Measurements from ENCODE around the gene ADK. TPM values are rescaled to one million over a fixed set of nuclear protein-coding genes. Genes with fewer than 3 reads are reported as not detected.
A peak's percentile ranks its signal among the peaks of the same experiment; 100 is the strongest.
"Not testable (repeated sequence)": the region's sequence is repeated elsewhere in the genome, so short reads cannot be mapped to it uniquely, and the experiment has no call there.

ADK gene
- total and polyA plus RNA-seq, 8 donors: 44.8 to 68.6 (median 57.5) TPM

DNA sequence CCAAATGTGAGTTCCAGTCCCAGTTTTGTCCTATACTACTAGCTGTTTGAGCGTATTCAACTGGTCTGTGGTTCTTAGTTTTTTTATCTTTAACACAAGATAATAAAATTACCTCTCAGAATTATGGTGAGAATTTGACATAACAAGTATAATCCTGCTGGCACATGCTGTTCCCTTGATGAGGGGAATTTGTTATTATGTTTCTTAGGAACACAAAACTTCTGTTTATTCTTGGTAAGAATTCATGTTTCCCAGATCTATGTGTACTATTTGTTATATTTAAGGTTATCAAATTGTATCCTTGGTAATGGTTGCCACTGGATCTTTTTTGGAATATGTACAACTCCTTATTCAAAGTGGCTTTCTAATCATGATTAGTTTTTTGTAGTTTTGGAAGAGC lies 335.6 kb downstream of the ADK start:
- no peaks in the 10 kb centered on the region for H3K36me3 ChIP-seq
- H3K4me3 ChIP-seq: no peak overlapping the region
- no peaks in the 10 kb centered on the region for H3K4me1 ChIP-seq
- TF ChIP-seq, protein P1, sequence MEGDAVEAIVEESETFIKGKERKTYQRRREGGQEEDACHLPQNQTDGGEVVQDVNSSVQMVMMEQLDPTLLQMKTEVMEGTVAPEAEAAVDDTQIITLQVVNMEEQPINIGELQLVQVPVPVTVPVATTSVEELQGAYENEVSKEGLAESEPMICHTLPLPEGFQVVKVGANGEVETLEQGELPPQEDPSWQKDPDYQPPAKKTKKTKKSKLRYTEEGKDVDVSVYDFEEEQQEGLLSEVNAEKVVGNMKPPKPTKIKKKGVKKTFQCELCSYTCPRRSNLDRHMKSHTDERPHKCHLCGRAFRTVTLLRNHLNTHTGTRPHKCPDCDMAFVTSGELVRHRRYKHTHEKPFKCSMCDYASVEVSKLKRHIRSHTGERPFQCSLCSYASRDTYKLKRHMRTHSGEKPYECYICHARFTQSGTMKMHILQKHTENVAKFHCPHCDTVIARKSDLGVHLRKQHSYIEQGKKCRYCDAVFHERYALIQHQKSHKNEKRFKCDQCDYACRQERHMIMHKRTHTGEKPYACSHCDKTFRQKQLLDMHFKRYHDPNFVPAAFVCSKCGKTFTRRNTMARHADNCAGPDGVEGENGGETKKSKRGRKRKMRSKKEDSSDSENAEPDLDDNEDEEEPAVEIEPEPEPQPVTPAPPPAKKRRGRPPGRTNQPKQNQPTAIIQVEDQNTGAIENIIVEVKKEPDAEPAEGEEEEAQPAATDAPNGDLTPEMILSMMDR (IDR thresholded peaks at IDR 0.05): no peak
- DNase-seq: peak in 1 of 4 donors; percentile 13
- H3K27me3 ChIP-seq: no peaks in the 10 kb centered on the region
- H3K27ac ChIP-seq: no peak overlapping the region
- intact Hi-C loops (cut with DNase I): no loop called here
- H3K9me3 ChIP-seq: peaks cover 0 to 3% of the 10 kb centered on the region in 2 donors
- ATAC-seq: no peak

DNA sequence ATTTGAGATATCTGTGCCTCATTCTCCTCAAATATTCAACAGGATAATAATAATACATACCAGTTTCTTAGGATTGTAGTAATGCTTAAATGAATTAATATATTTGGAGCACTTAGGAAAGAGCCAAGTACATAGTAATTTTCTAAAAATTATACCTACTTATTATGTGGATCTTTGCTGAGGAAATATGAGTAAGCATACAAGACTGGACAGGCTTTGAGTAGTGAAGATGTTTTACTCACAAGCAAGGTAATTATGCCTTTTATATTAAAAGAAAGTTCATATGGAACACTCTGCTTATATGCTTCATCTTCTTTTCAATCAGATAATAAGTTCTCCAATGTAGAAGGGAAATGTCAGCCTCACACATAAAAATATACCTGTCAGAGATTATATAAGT lies 337.9 kb downstream of the ADK start:
- DNase-seq (no peak), ATAC-seq (no peak)
- Histone ChIP-seq H3K9me3 (no peaks in the 10 kb centered on the region), H3K27me3 (no peaks in the 10 kb centered on the region), H3K36me3 (no peaks in the 10 kb centered on the region), H3K27ac (no peak overlapping the region), H3K4me1 (no peaks in the 10 kb centered on the region), H3K4me3 (no peak overlapping the region)
- intact Hi-C loops (cut with DNase I): no loop called here
- TF ChIP-seq, protein P1 (IDR thresholded peaks at IDR 0.05): no peak

DNA sequence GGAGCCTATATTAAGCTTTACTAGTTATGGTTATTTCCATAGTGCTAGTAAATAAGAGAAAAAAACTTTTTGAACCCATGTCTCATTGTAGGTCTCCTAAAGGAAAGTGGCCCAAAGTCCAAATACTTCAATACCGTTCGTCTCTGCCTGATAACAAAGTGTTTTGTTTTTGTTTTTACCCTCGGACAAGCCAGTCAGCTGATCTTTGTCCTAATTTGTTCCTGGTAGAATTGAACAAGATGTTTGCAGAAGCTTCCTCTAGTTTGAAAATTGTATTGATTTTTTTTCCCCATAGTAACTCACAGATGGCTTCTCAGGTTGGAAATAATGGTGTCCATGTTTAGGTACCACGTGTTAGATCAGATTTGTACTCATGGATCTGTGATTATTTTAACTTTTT lies 339.5 kb downstream of the ADK start:
- no peak for ATAC-seq
- intact Hi-C loops (cut with DNase I): no loop called here
- TF ChIP-seq, protein P1 (IDR thresholded peaks at IDR 0.05): no peak

DNA sequence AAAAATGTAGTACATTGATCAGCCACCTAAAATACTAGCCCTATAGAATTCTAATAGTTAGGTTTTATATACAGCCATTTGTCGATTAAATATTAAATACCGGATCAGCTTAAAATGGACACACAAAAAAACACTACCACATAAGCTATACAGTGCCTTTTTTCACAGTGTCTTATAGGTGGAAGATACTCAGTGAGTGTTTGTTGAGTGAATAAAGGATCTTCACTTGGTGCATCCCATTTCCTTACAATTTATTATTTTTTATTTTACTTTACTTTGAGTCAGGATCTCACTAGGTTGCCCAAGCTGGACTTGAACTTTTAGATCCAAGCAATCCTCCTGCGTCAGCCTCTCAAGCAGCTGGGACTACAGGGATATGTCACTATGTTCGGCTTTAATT lies 340.0 kb downstream of the ADK start:
- H3K9me3 ChIP-seq: no peaks in the 10 kb centered on the region
- no peaks in the 10 kb centered on the region for H3K36me3 ChIP-seq
- DNase-seq: no peak
- no peaks in the 10 kb centered on the region for H3K27me3 ChIP-seq
- H3K27ac ChIP-seq: no peak overlapping the region
- H3K4me3 ChIP-seq: no peak overlapping the region
- ATAC-seq: no peak
- TF ChIP-seq, protein P1 (IDR thresholded peaks at IDR 0.05): no peak
- no peaks in the 10 kb centered on the region for H3K4me1 ChIP-seq
- intact Hi-C loops (cut with DNase I): no loop called here

More for the DNA sequence above, 339.5 kb downstream of the ADK start:
- H3K27me3 ChIP-seq: no peaks in the 10 kb centered on the region
- H3K4me1 ChIP-seq: no peaks in the 10 kb centered on the region
- DNase-seq: no peak
- no peaks in the 10 kb centered on the region for H3K9me3 ChIP-seq
- no peak overlapping the region for H3K4me3 ChIP-seq
- H3K36me3 ChIP-seq: no peaks in the 10 kb centered on the region
- no peak overlapping the region for H3K27ac ChIP-seq

DNA sequence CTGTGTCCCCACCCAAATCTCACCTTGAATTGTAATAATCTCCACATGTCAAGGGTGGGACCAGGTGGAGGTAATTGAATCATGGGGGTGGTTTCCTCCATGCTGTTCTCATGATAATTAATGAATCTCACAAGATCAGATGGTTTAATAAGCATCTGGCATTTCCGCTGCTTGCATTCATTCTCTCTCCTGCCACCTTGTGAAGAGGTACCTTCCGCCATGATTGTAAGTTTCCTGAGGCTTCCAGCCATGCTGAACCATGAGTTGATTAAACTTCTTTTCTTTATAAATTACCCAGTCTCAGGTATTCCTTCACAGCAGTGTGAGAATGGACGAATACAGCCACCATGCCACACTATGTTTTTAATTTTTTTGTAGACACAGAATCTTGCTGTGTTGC lies 345.3 kb downstream of the ADK start:
- H3K9me3 ChIP-seq; intact Hi-C loops (cut with DNase I); H3K27me3 ChIP-seq; H3K4me3 ChIP-seq; H3K27ac ChIP-seq; ATAC-seq; DNase-seq; H3K36me3 ChIP-seq; H3K4me1 ChIP-seq: not testable (repeated sequence)

DNA sequence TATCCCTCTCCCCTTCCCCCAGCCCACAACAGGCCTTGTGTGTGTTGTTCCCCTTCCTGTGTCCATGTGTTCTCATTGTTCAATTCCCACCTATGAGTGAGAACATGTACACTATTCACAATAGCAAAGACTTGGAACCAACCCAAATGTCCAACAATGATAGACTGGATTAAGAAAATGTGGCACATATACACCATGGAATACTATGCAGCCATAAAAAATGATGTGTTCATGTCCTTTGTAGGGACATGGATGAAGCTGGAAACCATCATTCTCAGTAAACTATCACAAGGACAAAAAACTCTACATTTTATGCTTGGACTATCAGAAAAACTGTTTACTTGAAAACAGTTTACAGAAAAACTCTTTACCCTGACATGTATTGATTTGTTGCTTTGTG lies 347.6 kb downstream of the ADK start:
- H3K4me3 ChIP-seq; H3K27ac ChIP-seq; H3K27me3 ChIP-seq; ATAC-seq; H3K36me3 ChIP-seq; intact Hi-C loops (cut with DNase I); H3K9me3 ChIP-seq; DNase-seq; H3K4me1 ChIP-seq: not testable (repeated sequence)
